CD8-positive, alpha-beta memory T cell (primary cell): ENCODE measurements around the gene ITGA1. TPM values are rescaled to one million over a fixed set of nuclear protein-coding genes. Genes with fewer than 3 reads are reported as not detected.

Source experiments
- CTCF ChIA-PET: fragments of 350-600 bp; sonication (Branson Sonifier 250); formaldehyde crosslinking; loops from one replicate; lab custom pipeline; 2021; ENCODE audit warnings: antibody characterized with exemption; lab: Charles Lee
- POLR2A ChIA-PET: fragments of 350-600 bp; sonication (Branson Sonifier 250); formaldehyde crosslinking; loops from one replicate; lab custom pipeline; 2021; ENCODE audit warnings: antibody characterized with exemption; lab: Charles Lee
- DNase-seq, 5 donors: peaks; one replicate each; pipeline versions ENCODE4 v3.0.0 to v3.0.0-alpha.2; 2020 to 2022; ENCODE audit warnings: mixed read lengths in 1 of 5
- H3K27ac ChIP-seq: one replicate; pipeline ENCODE4 v1.7.0; 2013; ENCODE audit warnings: low read depth, mild to moderate bottlenecking, low read length, moderate library complexity
- H3K27me3 ChIP-seq: 2 replicates; pipeline ENCODE4 v1.7.0; 2013; ENCODE audit warnings: low read length, mild to moderate bottlenecking; ENCODE audit not compliant: insufficient read depth, poor library complexity, severe bottlenecking
- H3K36me3 ChIP-seq: 2 replicates; pipeline ENCODE4 v1.7.0; 2013; ENCODE audit warnings: mild to moderate bottlenecking, low read length, moderate library complexity; ENCODE audit not compliant: insufficient read depth
- H3K4me1 ChIP-seq: 2 replicates; pipeline ENCODE4 v1.7.0; 2013; ENCODE audit warnings: mild to moderate bottlenecking, low read length, moderate library complexity; ENCODE audit not compliant: insufficient read depth
- H3K4me3 ChIP-seq: 2 replicates; pipeline ENCODE4 v1.7.0; 2013; ENCODE audit warnings: mild to moderate bottlenecking, low read length
- H3K9me3 ChIP-seq: 2 replicates; pipeline ENCODE4 v1.7.0; 2013; ENCODE audit warnings: mild to moderate bottlenecking, low read length
- H3K27ac Mint-ChIP-seq, 8 donors: one replicate each; pipeline ENCODE4 v1.8.0; 2020 to 2021; ENCODE audit warnings: mixed read lengths in 8 of 8, mild to moderate bottlenecking in 6 of 8, inconsistent platforms in 3 of 8, moderate library complexity in 3 of 8
- H3K27me3 Mint-ChIP-seq, 2 donors: one replicate each; pipeline ENCODE4 v1.8.0; 2020 to 2021; ENCODE audit warnings: mixed read lengths in 2 of 2, mild to moderate bottlenecking in 1 of 2, moderate library complexity in 1 of 2
- H3K36me3 Mint-ChIP-seq, 3 donors: one replicate each; pipeline ENCODE4 v1.8.0; 2020 to 2021; ENCODE audit warnings: mixed read lengths in 3 of 3, inconsistent platforms in 1 of 3, mild to moderate bottlenecking in 1 of 3
- H3K4me1 Mint-ChIP-seq, 3 donors: one replicate each; pipeline ENCODE4 v1.8.0; 2020 to 2021; ENCODE audit warnings: mixed read lengths in 3 of 3, inconsistent platforms in 1 of 3, mild to moderate bottlenecking in 1 of 3
- H3K4me3 Mint-ChIP-seq, 7 donors: one replicate each; pipeline ENCODE4 v1.8.0; 2020 to 2021; ENCODE audit warnings: mixed read lengths in 7 of 7, mild to moderate bottlenecking in 6 of 7, moderate library complexity in 4 of 7, inconsistent platforms in 2 of 7
- H3K9me3 Mint-ChIP-seq, 5 donors: one replicate each; pipeline ENCODE4 v1.8.0; 2020 to 2022; ENCODE audit warnings: mixed read lengths in 5 of 5, mild to moderate bottlenecking in 3 of 5, moderate library complexity in 2 of 5, inconsistent platforms in 1 of 5
- polyA plus RNA-seq: library from polyadenylated mRNA; unstranded; fragments of 300-500 nt; fragmentation: Illumina TruSeq; gene quantifications from one replicate; pipeline ENCODE4 v1.2.3, GENCODE V29; 2021
- total RNA-seq, 2 experiments: library from RNA; stranded (reverse); gene quantifications; one replicate each; pipeline ENCODE4 v1.2.3, GENCODE V29; 2021

ITGA1 gene
- total and polyA plus RNA-seq, 3 experiments from 2014 or later, result 16.5 to 26.3 (median 21.9) TPM

GRCh38 chr5:52906845-52907244, 119.1 kb downstream of the ITGA1 start:
- ChIA-PET POLR2A (no interaction called here), CTCF (interaction anchor here (2.9 kb wide), 1 partner anchor 120 kb away, joined by 8 read pairs; the partner anchor contains the start of genes ITGA1 and PELO)
- Histone ChIP-seq H3K4me3 (no peak overlapping the region), H3K4me1 (no peaks in the 10 kb centered on the region), H3K27ac (no peak overlapping the region), H3K36me3 (no peaks in the 10 kb centered on the region), H3K9me3 (no peaks in the 10 kb centered on the region), H3K27me3 (no peaks in the 10 kb centered on the region)
- Mint-ChIP-seq H3K36me3 (peaks cover 5 to 11% (median 9%) of the 10 kb centered on the region in 3 donors), H3K27ac (peak overlapping the region in 2 of 8 donors; percentile 7 to 22), H3K4me1 (peaks cover 10 to 15% (median 15%) of the 10 kb centered on the region in 3 donors), H3K4me3 (no peak overlapping the region), H3K27me3 (peaks cover 0 to 1% of the 10 kb centered on the region in 2 donors), H3K9me3 (peaks cover under 1 to 10% (median 2%) of the 10 kb centered on the region in 5 donors)
- DNase-seq, result no peak

GRCh38 chr5:52909192-52909591, 121.5 kb downstream of the ITGA1 start:
- CTCF ChIA-PET, result interaction anchor here (1.8 to 2.9 kb wide), 2 partner anchors 122 to 216 kb away, joined by 7 to 8 read pairs; partner anchors contain the start of genes ITGA1 and PELO

GRCh38 chr5:52910071-52910470, 122.4 kb downstream of the ITGA1 start:
- ChIA-PET POLR2A (no interaction called here), CTCF (interaction anchor here (1.8 kb wide), 1 partner anchor 217 kb away, joined by 7 read pairs; no protein-coding TSS in a partner anchor)
- Histone ChIP-seq H3K4me1 (no peaks in the 10 kb centered on the region), H3K36me3 (no peaks in the 10 kb centered on the region), H3K4me3 (no peak overlapping the region), H3K9me3 (no peaks in the 10 kb centered on the region), H3K27ac (no peak overlapping the region), H3K27me3 (no peaks in the 10 kb centered on the region)
- H3K4me3 Mint-ChIP-seq, result no peak overlapping the region
- H3K36me3 Mint-ChIP-seq, result no peaks in the 10 kb centered on the region
- peak overlapping the region in 1 of 8 donors; percentile 45 for H3K27ac Mint-ChIP-seq
- peaks cover 10 to 15% (median 15%) of the 10 kb centered on the region in 3 donors for H3K4me1 Mint-ChIP-seq
- no peaks in the 10 kb centered on the region for H3K27me3 Mint-ChIP-seq
- H3K9me3 Mint-ChIP-seq, result no peaks in the 10 kb centered on the region
- DNase-seq, result peak in 1 of 5 donors; percentile 44

More at GRCh38 chr5:52909192-52909591, 121.5 kb downstream of the ITGA1 start:
- H3K9me3 ChIP-seq, result no peaks in the 10 kb centered on the region
- Mint-ChIP-seq H3K4me1 (peaks cover 10 to 15% (median 15%) of the 10 kb centered on the region in 3 donors), H3K36me3 (peaks cover 0 to under 1% (median 0%) of the 10 kb centered on the region in 3 donors), H3K9me3 (no peaks in the 10 kb centered on the region), H3K4me3 (no peak overlapping the region), H3K27ac (no peak overlapping the region), H3K27me3 (no peaks in the 10 kb centered on the region)
- H3K4me1 ChIP-seq, result no peaks in the 10 kb centered on the region
- no peak overlapping the region for H3K27ac ChIP-seq
- DNase-seq, result no peak
- H3K27me3 ChIP-seq, result no peaks in the 10 kb centered on the region
- POLR2A ChIA-PET, result no interaction called here
- no peak overlapping the region for H3K4me3 ChIP-seq
- no peaks in the 10 kb centered on the region for H3K36me3 ChIP-seq

GRCh38 chr5:52915176-52915875, 127.6 kb downstream of the ITGA1 start:
- H3K9me3 ChIP-seq, result no peaks in the 10 kb centered on the region
- H3K4me3 Mint-ChIP-seq, result peak overlapping the region in 6 of 7 donors; percentile 46 to 68 (median 64)
- peak; percentile 11 to 65 (median 53) for DNase-seq
- peak overlapping the region in 1 of 8 donors; percentile 39 for H3K27ac Mint-ChIP-seq
- H3K27me3 Mint-ChIP-seq, result no peaks in the 10 kb centered on the region
- peak overlapping the region; percentile 18 for H3K4me3 ChIP-seq
- H3K4me1 Mint-ChIP-seq, result peaks cover 3 to 6% (median 5%) of the 10 kb centered on the region in 3 donors
- peaks cover 0 to 7% (median 0%) of the 10 kb centered on the region in 3 donors for H3K36me3 Mint-ChIP-seq
- H3K27me3 ChIP-seq, result no peaks in the 10 kb centered on the region
- H3K4me1 ChIP-seq, result no peaks in the 10 kb centered on the region
- H3K36me3 ChIP-seq, result no peaks in the 10 kb centered on the region
- ChIA-PET POLR2A (no interaction called here), CTCF (interaction anchor here (0.6 to 1.9 kb wide), 16 partner anchors 10 to 260 kb away, joined by 3 to 12 read pairs (median 4); partner anchors contain the start of genes ITGA1 and PELO)
- H3K9me3 Mint-ChIP-seq, result no peaks in the 10 kb centered on the region
- no peak overlapping the region for H3K27ac ChIP-seq

GRCh38 chr5:52920929-52921328, 133.2 kb downstream of the ITGA1 start:
- no peak overlapping the region for H3K4me3 Mint-ChIP-seq
- Histone ChIP-seq H3K9me3 (no peaks in the 10 kb centered on the region), H3K4me3 (no peak overlapping the region), H3K36me3 (no peaks in the 10 kb centered on the region), H3K4me1 (no peaks in the 10 kb centered on the region), H3K27me3 (no peaks in the 10 kb centered on the region), H3K27ac (no peak overlapping the region)
- no peaks in the 10 kb centered on the region for H3K4me1 Mint-ChIP-seq
- ChIA-PET POLR2A (no interaction called here), CTCF (no interaction called here)
- DNase-seq, result no peak
- peaks cover 0 to 5% of the 10 kb centered on the region in 2 donors for H3K27me3 Mint-ChIP-seq
- H3K36me3 Mint-ChIP-seq, result peaks cover 0 to 23% (median 3%) of the 10 kb centered on the region in 3 donors
- no peak overlapping the region for H3K27ac Mint-ChIP-seq
- no peaks in the 10 kb centered on the region for H3K9me3 Mint-ChIP-seq

- Mint-ChIP-seq H3K4me1 (no peaks in the 10 kb centered on the region), H3K4me3 (no peak overlapping the region), H3K9me3 (no peaks in the 10 kb centered on the region), H3K36me3 (peaks cover 3 to 30% (median 3%) of the 10 kb centered on the region in 3 donors), H3K27ac (no peak overlapping the region), H3K27me3 (peaks cover 0 to 5% of the 10 kb centered on the region in 2 donors)
- no peaks in the 10 kb centered on the region for H3K36me3 ChIP-seq
- no peaks in the 10 kb centered on the region for H3K9me3 ChIP-seq
- no peak overlapping the region for H3K27ac ChIP-seq
- CTCF ChIA-PET, result interaction anchor here (1.2 kb wide), 1 partner anchor 229 kb away, joined by 3 read pairs; no protein-coding TSS in a partner anchor
- POLR2A ChIA-PET, result no interaction called here
- no peak overlapping the region for H3K4me3 ChIP-seq
- H3K4me1 ChIP-seq, result no peaks in the 10 kb centered on the region
- no peaks in the 10 kb centered on the region for H3K27me3 ChIP-seq
- no peak for DNase-seq
Measured at GRCh38 chr5:52922384-52922783, 134.7 kb downstream of the ITGA1 start.

- peaks cover 3 to 35% (median 5%) of the 10 kb centered on the region in 3 donors for H3K36me3 Mint-ChIP-seq
- DNase-seq, result no peak
- H3K27ac ChIP-seq, result no peak overlapping the region
- H3K9me3 ChIP-seq, result no peaks in the 10 kb centered on the region
- H3K4me3 ChIP-seq, result no peak overlapping the region
- H3K4me3 Mint-ChIP-seq, result no peak overlapping the region
- no peaks in the 10 kb centered on the region for H3K9me3 Mint-ChIP-seq
- H3K4me1 Mint-ChIP-seq, result no peaks in the 10 kb centered on the region
- no peak overlapping the region for H3K27ac Mint-ChIP-seq
- no peaks in the 10 kb centered on the region for H3K27me3 ChIP-seq
- H3K36me3 ChIP-seq, result no peaks in the 10 kb centered on the region
- CTCF ChIA-PET, result no interaction called here
- H3K27me3 Mint-ChIP-seq, result peaks cover 0 to 5% of the 10 kb centered on the region in 2 donors
- no peaks in the 10 kb centered on the region for H3K4me1 ChIP-seq
- POLR2A ChIA-PET, result no interaction called here
Measured at GRCh38 chr5:52924456-52924855, 136.7 kb downstream of the ITGA1 start.

GRCh38 chr5:52925001-52925400, 137.3 kb downstream of the ITGA1 start:
- H3K4me3 Mint-ChIP-seq, result no peak overlapping the region
- Histone ChIP-seq H3K4me1 (no peaks in the 10 kb centered on the region), H3K4me3 (no peak overlapping the region), H3K27ac (no peak overlapping the region), H3K27me3 (no peaks in the 10 kb centered on the region), H3K9me3 (no peaks in the 10 kb centered on the region), H3K36me3 (no peaks in the 10 kb centered on the region)
- peaks cover 3 to 37% (median 5%) of the 10 kb centered on the region in 3 donors for H3K36me3 Mint-ChIP-seq
- H3K9me3 Mint-ChIP-seq, result no peaks in the 10 kb centered on the region
- DNase-seq, result no peak
- CTCF ChIA-PET, result no interaction called here
- POLR2A ChIA-PET, result no interaction called here
- no peak overlapping the region for H3K27ac Mint-ChIP-seq
- no peaks in the 10 kb centered on the region for H3K4me1 Mint-ChIP-seq
- H3K27me3 Mint-ChIP-seq, result peaks cover 0 to 5% of the 10 kb centered on the region in 2 donors
